Kidney epithelial cell (primary cell): Measurements from ENCODE around the gene IFT88. TPM values are rescaled to one million over a fixed set of nuclear protein-coding genes. Genes with fewer than 3 reads are reported as not detected.
A peak's percentile ranks its signal among the peaks of the same experiment; 100 is the strongest.

ENCODE experiments used
- DNase-seq: peaks from one replicate; pipeline ENCODE4 v3.0.0-alpha.2; 2010; ENCODE audit warnings: low read depth
- H3K27me3 ChIP-seq: 2 replicates; pipeline ENCODE4 v1.6.0; 2011; ENCODE audit warnings: low read length; ENCODE audit not compliant: control insufficient read depth, insufficient read depth
- H3K36me3 ChIP-seq: 2 replicates; pipeline ENCODE4 v1.5.1; 2011; ENCODE audit warnings: low read length; ENCODE audit not compliant: control insufficient read depth, insufficient read depth
- H3K4me3 ChIP-seq: 2 replicates; pipeline ENCODE4 v1.5.1; 2011; ENCODE audit warnings: low read depth, mild to moderate bottlenecking, control low read depth, low read length
- total RNA-seq: library from RNA; depleted of rRNA; stranded (reverse); fragments of >200 nt; gene quantifications from 2 replicates; pipeline ENCODE4 v1.2.3, GENCODE V29; 2015
- TF ChIP-seq, protein P1 (sequence below): IDR thresholded peaks from 2 replicates; pipeline ENCODE4 v1.5.1; 2011; ENCODE audit warnings: mild to moderate bottlenecking, moderate library complexity, low read length, control low read depth, inconsistent platforms; ENCODE audit not compliant: insufficient read depth, poor library complexity, severe bottlenecking

IFT88 gene, protein sequence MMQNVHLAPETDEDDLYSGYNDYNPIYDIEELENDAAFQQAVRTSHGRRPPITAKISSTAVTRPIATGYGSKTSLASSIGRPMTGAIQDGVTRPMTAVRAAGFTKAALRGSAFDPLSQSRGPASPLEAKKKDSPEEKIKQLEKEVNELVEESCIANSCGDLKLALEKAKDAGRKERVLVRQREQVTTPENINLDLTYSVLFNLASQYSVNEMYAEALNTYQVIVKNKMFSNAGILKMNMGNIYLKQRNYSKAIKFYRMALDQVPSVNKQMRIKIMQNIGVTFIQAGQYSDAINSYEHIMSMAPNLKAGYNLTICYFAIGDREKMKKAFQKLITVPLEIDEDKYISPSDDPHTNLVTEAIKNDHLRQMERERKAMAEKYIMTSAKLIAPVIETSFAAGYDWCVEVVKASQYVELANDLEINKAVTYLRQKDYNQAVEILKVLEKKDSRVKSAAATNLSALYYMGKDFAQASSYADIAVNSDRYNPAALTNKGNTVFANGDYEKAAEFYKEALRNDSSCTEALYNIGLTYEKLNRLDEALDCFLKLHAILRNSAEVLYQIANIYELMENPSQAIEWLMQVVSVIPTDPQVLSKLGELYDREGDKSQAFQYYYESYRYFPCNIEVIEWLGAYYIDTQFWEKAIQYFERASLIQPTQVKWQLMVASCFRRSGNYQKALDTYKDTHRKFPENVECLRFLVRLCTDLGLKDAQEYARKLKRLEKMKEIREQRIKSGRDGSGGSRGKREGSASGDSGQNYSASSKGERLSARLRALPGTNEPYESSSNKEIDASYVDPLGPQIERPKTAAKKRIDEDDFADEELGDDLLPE
- 8.1 and 12.2 TPM in 2 replicates for total RNA-seq

DNA sequence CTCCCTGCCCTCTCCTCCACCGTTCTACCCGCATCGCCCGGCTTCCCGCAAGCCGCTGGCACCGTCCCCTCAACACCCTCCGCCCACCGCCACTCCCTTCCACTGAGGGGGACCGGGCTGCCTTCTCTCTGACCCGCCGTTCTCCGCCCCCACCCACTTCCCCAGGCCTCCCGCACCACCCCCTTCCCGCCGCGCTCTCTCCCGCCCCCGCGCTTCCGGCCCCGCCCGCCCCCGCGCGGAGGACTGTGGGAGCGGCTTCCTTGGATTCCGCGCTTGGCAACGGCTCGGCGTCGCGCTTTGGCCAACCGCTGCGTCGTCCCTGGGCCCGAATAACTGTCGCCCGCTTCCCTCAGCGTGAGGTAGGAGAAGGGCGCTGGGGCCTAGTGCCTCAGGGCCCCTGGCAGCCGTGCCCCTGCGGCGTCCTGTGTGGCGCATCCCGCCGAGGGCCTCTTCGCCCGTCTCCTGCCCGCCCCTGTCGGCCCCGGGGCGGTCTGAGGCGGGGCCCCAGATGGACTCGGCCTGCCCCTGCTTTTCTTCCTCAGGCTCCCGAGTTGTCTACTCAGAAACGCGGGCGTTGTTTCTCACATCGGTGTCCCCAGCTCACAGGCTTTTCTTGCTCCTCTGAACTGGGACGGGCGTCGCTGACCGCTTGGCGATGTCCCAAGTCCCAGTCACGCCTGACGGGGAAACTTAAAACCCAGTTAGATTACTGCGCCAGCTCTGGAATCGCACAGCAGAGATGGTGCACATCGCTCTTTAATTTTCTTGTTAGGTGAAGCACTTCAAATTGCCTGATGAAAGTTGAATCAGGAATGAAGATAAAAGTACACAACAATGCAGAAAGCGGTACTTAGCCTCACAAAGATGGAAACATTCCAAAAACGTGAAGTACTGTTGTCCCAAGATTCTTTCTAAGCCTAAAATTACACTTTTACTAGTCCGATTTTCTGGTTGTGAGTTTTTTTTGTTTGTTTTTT, at the start of gene IFT88:
IFT88 (plus strand) TSS at position 260 of the 977 bp plus-strand sequence. CDS start 7,229 bp downstream, outside the sequence.
- H3K27me3 ChIP-seq, result no peaks in the 10 kb centered on the region
- H3K36me3 ChIP-seq, result no peaks in the 10 kb centered on the region
- peak; percentile 38 for DNase-seq
- H3K4me3 ChIP-seq, result peak within 1 kb of the TSS; percentile 92
- TF ChIP-seq, protein P1, sequence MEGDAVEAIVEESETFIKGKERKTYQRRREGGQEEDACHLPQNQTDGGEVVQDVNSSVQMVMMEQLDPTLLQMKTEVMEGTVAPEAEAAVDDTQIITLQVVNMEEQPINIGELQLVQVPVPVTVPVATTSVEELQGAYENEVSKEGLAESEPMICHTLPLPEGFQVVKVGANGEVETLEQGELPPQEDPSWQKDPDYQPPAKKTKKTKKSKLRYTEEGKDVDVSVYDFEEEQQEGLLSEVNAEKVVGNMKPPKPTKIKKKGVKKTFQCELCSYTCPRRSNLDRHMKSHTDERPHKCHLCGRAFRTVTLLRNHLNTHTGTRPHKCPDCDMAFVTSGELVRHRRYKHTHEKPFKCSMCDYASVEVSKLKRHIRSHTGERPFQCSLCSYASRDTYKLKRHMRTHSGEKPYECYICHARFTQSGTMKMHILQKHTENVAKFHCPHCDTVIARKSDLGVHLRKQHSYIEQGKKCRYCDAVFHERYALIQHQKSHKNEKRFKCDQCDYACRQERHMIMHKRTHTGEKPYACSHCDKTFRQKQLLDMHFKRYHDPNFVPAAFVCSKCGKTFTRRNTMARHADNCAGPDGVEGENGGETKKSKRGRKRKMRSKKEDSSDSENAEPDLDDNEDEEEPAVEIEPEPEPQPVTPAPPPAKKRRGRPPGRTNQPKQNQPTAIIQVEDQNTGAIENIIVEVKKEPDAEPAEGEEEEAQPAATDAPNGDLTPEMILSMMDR, result no peak

DNA sequence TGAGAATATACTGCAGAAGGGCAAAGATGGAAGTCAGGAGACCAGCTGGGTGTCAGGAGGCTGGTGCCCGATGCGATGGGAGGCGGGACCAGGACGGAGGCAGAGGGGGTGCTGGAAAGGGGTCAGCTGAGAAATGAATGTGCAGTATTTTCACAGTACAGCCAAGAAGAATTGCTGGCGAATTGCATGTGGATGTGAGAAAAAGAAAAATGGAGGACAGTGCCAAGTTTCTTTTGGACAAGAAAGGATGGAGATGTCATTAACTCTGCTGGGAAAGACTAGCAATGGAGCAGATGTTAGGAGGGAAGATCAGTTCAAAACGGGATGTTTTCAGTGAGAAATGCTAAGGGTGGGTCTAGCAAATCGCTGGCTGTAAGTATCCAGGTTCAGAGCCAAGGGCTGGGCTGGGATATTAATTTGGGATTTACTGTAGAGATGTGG, 48.3 kb upstream of the IFT88 start:
- no peak for DNase-seq
- H3K36me3 ChIP-seq, result no peaks in the 10 kb centered on the region
- TF ChIP-seq, protein P1, result no peak
- no peaks in the 10 kb centered on the region for H3K27me3 ChIP-seq
- H3K4me3 ChIP-seq, result no peak overlapping the region

DNA sequence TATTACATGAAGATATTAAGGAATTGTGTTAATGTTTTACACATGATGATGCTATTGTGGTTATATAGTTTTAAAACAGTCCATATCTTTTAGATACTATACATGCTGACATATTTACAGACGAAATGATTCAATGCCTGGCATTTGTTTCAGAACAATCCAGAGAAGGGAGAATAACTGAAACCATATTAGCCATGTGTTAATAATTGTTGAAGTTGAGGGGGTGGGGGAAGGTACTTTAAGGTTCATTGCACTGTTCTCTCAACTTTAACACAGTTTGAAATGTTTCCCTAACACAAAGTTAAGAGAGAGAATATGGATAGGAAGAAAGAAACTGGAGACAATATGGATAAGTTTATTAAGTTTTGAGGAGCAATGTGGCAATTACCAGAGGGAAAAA, 47.1 kb upstream of the IFT88 start:
- TF ChIP-seq, protein P1, result no peak
- no peaks in the 10 kb centered on the region for H3K36me3 ChIP-seq
- no peak for DNase-seq
- no peak overlapping the region for H3K4me3 ChIP-seq
- no peaks in the 10 kb centered on the region for H3K27me3 ChIP-seq

DNA sequence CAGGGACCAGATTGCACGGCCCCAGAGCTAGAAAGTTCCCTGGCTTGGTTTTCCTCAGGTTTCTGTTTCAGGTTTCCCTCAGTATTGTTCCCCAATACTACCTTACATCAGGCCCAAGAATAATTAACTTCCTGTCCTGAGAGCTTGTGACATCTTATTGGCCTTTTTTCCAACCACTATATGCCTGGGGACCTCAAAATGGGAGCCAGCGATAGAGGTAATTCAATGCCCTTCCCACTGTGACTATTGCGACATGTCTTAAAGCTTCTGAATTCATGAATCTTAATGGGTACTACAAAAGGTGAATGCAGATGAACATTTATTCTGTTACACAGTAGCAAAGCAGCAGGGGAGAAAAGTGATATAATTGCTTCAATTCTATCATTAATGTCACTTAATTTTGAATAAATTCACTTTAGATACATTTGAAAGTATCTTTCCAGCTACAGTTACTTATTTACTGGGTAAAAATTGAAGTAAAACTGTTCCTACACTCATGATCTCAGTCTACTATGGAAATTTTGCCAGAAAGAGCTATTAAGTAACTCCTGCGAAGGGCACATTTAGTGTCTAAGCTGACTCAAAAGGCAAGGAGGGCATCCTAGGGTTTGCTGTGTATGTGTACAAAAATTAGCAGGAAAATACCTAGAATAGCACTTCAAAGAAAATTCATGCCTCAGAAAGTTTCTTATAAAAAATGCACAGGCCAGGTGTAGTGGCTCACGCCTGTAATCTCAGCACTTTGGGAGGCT, 45.4 kb upstream of the IFT88 start:
- Histone ChIP-seq H3K36me3 (no peaks in the 10 kb centered on the region), H3K4me3 (no peak overlapping the region), H3K27me3 (no peaks in the 10 kb centered on the region)
- no peak for DNase-seq
- TF ChIP-seq, protein P1, result no peak

DNA sequence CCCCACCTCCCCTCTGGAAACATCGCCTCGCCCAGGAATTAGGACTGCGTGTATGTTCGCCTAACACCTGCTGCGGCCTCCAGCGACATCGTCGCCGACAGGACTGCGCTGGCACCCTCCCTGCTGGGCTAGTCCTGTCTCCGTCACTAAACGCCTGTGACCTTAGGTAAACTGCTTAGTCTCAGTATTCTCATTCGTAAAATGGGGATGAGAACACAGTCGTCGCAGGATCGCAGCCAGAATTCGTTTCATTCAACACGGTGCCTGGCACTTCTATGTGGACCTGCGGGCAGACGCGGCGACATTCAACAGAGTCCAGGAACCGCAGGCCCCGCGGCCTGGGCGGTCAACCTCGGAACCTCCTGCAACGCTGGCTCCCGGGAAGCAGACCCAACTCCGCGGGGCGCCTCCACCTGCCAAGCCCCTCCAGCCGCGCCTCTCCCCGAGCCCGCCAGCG, 41.8 kb upstream of the IFT88 start:
- no peaks in the 10 kb centered on the region for H3K27me3 ChIP-seq
- TF ChIP-seq, protein P1, result no peak
- H3K4me3 ChIP-seq, result peak overlapping the region; percentile 56
- DNase-seq, result no peak
- H3K36me3 ChIP-seq, result no peaks in the 10 kb centered on the region
